Fibroblast of skin of left quadriceps (primary cell): Measurements from ENCODE around the gene CCDC142.

ENCODE experiments used
- DNase-seq, 2 experiments: peaks; one replicate each; pipeline ENCODE4 v3.0.0-alpha.2; 2013; ENCODE audit warnings: low read depth in 2 of 2

CCDC142 gene

DNA sequence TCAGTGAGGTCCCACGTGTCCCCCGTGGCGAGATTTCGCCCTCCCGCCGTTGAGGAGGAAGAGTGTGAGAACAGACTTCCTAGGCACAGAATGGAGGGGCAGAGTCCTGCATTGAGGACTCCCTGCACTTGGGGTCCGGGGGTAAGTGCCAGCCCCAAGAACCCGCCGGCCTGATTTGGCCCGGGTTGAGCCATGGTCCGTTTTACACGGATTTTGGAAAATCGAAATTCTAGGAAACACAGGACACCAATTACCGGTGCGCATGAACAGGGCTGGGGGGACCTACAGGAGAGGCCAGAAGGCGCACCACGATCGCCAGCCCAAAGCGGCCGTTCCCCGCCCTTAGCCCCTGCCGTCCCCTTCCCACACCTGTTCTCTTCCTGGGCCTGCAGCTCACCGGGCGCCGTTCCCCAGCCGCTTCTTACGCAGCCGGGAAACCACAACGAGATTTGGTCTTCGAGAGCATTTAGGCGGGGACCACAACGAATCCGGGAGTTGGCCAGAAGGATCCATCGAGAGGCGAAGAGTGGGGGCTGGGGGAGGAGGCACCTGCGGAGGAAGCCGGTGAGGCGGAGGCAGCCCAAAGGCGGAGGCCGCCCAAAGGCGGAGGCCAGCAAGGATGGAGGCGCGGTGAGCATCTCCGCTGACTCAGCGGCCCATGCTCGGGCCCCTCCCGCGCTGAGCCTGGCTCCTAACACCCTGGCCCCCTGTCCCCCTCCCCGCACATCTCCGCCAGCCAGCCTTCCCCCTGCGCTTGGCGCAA is 31.0 kb upstream of the CCDC142 start:
- DNase-seq, result no peak

DNA sequence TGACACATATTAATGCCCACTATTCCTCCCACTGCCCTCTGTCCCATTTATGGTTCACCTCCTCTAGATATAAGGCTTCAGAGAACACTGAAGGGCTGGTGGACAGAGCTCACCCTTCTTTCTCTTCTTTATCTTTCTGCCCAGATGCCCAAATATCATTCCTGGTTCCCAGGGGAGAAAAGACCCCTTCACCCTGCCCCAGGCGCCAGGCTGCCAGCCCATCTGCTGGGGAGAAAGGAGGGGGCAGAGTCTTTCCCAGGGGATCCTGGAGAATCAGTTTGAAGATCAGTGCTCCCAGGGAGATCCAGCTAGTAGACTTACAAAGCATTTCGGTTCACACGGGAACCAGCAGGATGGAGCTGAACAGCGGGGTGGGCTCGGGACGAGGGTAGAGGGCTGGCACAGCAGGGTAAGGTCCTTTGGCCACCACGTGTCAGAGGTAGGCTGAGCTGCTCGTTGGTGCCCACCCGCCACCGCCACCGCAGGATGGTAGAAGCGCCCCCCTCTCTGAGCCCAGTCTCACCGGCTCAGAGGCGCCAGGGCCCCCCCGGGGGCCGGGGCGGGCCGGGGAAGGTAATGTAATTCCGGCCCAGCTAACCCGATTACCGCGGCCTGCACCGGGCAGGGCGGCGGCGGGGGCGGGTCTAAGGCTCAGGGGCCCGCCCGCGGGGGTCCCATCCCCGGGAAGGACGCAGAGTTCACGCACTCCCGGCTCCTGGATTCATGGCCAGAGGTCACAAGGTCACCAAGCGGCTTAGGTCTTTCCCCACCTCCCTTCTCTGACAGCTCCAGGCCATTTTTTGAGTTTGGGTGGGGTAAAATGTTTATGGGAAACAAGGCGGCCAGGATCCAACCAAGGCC is 30.2 kb upstream of the CCDC142 start:
- DNase-seq, result no peak

DNA sequence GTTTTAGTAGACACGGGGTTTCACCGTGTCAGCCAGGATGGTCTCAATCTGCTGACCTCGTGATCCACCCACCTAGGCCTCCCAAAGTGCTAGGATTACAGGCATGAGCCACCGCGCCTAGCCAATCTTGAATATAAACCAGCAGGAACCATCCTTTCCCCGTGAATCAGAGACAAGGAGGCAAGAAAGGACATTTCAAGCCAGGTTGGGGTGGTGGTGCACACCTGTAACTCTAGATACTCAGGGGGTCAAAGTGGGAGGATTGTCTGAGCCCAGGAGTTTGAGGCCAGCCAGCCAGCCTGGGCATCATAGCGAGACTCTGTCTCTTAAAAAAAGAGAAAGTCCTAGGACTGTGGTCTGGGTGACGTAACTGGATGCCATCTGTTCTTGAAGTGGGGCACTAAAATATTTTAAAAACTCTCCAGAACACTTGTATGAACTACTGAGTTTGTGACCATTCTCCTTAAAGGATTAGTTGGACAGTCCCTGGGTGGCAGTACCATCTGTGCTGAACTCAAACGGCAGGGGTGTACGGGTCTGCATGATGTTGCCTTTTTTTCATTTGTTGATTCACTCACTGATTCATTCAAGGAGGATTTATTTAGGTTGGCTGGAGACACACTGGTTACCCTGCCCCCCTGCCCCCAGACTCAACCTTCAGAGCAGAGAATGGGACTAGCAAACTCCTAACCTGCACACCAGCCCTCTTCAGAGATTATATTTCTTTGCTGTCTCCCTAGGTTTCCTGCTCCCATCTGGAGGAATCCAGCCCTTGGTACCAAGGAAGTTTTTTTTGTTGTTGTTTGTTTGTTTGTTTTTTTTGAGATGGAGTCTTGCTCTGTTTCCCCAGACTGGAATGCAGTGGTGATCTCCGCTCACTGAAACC is 28.5 kb upstream of the CCDC142 start:
- DNase-seq, result no peak

DNA sequence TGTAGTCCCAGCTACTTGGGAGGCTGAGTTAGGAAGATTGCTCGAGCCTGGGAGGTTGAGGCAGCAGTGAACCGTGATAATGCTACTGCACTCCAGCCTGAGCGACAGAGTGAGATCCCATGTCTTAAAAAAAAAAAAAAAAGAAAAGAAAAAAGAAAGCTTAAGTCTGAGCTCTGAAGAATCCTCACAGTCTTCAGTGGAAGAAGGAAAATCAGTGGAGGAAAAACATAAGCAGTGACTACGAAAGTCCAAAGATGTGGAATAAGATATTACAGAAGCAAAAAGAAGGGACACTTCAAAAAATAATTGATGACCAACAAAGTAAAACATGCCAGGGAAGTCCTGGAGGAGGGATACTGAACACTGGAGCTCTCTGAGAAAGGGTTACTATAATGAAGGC is 27.5 kb upstream of the CCDC142 start:
- no peak for DNase-seq

- DNase-seq, result peak; percentile 82
These were observed 25.2 kb upstream of the CCDC142 start for GRCh38 chr2:74507926-74508520.

- DNase-seq, result peak; percentile 96 to 97
These were observed 24.5 kb upstream of the CCDC142 start, which contains the start of gene PCGF1 for GRCh38 chr2:74507145-74507925. TSS of gene PCGF1 (minus strand) at chr2:74507695. CDS start at chr2:74507668, 27 bp downstream.

DNA sequence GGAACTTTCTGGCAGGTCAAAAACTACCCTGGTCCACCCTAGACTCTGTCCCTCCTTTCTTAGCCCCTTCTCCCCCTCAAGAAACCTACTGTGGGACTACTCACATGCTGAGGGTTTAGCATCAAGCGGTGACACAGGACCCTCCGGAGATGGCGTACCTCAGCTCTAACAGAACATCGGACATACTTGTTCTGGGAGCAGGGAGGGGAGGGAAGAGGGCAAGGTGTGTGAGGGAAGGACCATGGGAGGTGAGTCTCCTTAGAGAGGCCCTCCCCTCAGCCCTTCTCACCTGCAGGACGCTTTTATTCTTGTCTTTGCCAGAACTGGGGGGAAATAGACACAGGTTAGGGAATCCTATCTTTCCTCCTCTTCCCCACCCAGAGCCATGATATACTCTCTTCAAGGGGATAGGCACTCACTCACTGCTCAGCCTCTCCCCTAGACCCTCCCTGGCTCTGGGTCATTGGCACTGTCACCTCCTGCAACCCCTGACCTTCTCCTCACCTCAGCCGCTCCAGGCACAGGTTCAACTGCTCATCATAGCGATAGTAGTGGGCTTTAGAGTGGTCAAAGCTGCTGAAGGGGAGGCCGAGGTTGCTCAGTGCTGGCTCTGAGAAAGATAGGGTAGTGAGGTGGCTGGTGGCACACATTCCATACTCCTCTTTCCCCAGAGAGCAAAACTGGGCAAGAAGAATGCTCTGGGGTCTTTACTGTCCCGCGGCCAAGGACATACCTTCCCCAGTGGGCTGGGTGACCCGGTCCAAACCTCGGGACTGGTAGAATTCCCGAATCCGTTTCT is 22.8 kb upstream of the CCDC142 start:
- no peak for DNase-seq

- no peak for DNase-seq
These were observed 21.8 kb upstream of the CCDC142 start for GRCh38 chr2:74504591-74504990.

DNA sequence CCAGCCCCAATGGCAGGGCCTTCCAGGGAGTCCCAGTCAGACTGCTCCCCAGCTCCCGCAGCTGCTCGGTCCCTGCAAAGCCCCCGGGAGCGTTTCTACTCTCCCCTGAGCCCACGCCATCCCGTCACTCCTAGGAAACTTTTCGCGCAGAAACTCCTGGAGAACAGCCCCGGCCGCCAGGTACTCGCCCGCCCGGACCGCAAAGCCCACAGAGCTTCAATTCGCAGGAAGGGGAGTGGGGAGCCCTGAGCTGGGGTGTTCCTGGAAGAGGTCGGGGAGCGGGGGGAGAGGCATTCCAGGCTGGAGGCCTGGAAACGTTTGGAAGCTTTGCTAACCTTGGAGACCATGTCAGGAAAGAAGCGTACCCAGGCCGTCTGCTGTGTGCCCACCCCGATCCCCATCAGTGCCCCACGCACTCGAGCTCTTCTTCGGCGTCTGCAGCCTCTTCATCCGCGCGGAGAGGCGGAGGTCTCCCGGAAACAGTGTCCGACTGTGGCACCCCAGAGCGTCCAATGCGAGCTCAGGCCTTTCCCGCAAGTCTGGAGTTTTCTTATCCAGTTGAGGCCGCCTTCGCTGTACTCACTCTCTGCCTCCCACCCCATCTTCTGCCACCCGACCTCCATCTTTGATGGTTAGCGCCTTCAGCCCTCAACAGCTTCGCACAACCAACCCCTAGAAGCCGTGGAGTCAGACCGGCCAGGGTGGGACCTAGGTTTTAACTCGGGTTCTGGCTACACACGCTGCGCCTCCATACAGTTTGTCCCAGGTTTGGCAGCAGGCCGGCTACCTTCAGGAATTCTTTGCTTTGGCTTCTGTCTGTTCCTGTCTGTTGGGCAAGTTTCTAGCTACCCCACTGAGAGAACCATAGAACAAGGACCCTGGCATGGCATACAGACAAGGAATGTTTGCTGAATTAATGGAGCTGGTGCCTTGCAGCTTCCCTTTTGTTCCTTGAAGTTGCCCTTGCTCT is 21.0 kb upstream of the CCDC142 start:
- DNase-seq, result no peak

DNA sequence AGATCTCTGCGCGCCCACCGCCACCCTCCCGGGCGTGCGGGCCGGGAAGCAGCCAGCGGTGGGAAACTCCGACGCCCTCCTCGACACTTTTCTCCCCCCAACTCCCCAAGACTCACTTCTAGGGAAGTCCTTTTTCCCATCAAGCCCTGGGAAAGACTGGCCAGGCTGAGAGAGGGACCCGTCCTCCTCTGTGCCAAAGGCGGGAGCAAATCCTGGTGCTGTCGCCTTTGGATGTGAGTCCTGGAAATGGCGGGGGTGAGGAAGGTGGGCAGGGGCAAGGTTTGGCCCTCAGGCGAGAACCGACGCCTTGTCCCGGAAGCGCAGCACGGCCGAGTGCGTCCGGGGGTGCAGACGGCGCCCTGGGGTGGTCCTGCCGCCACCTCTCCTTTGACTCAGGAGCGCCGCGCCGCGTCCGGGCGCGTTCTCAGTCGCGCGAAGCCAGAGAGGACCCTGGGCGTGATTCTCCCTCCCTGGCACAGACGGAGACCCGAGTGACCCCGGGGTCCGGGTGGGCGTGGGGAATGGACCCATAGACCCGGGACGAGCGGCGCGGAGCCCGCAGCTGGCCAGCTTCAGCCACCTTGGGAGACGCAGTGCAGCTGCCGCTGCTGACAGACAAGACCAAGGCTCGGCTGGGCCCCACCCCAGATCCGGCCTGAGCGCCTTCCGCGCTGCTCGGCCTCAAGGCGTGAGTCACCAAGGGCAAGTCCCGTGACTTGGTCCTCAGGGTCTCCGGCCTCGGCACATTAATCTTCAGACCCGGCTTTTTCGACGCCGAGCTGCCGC is 20.1 kb upstream of the CCDC142 start:
- peak in 1 of 2 experiments; percentile 41 for DNase-seq

GRCh38 chr2:74502147-74502719 is 19.4 kb upstream of the CCDC142 start:
- no peak for DNase-seq

DNA sequence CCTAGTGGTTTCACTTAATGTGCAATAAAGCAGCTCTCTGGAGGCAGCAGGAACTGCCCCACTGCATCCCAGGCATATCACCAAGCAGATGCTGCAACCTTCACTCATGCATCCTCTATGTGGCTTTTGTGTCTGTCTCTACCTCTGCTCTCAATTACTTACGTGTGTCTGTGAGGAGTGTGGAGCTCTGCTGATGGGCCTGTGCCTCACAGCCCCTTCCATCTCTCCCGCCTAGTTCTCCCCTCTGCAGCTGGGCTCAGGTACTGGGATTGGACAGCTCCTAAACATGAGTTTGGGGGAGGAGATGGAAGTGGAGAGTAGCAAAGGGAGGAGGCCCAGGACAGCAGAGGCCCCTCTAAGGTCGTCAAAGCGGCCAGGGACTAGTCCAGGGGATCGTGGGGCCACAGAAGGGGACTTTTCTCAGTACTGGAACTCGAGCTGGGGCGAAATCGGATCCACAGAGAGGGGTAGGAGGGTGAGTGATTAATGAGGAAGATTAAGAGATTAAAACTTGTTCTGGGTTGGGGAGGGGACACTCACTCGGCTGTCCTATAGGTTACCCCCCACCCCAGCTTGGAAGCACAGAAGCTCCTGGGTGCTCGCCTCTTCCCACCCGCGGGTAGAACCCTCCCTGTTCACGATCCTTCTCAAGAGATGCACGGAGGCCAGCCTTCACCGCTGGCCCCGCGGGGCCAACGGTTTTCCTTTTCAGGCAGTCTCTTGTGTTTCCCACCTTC is 18.7 kb upstream of the CCDC142 start:
- no peak for DNase-seq

DNA sequence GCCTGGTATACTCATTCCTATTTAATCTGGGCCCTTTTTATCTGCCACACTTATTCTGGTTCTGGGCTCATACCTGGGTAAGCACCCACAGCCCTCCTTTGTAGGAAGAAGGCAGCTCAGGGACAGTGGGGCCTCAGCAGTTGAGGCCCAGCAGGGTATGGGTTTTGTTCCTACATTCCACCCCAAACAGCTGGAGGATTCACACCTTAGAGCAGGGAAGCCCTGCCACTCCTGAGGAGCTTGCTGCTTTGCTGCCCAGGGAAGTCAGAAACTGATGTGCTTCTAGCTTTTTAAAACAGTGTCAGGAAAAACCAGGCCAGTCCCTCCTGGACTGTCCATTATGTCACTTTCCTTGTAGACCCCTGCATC is 17.8 kb upstream of the CCDC142 start:
- DNase-seq, result no peak

DNA sequence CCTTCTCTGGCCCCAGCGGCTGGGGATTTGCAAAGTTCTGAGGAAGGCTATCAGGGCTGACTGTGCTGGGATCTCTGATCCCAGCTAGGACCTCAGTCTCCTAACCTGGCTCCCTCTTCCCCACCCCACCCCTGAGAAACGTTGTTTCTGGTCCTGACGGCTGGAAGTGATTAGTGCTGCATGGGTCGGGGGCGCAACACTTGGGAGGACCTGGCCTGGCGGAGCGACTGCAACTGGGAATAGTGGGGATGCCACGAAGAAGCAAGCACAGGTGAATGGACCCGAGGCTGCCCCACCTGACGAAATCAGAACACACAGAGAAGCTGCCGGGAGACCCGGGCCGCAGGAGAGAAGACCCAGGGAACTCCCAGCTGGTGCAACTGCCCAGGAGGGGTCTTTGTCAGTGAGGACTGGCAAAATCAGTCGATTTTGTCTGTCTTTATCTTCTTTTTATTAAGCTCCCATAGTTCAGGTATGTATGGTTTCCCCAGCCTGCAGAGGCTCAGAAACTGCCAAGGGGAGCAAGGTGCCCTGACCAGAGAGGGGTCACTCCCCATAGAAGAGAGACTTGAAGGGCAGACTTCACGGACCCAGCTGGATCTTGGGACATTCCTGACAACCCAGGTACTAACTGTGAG is 17.3 kb upstream of the CCDC142 start:
- no peak for DNase-seq

DNA sequence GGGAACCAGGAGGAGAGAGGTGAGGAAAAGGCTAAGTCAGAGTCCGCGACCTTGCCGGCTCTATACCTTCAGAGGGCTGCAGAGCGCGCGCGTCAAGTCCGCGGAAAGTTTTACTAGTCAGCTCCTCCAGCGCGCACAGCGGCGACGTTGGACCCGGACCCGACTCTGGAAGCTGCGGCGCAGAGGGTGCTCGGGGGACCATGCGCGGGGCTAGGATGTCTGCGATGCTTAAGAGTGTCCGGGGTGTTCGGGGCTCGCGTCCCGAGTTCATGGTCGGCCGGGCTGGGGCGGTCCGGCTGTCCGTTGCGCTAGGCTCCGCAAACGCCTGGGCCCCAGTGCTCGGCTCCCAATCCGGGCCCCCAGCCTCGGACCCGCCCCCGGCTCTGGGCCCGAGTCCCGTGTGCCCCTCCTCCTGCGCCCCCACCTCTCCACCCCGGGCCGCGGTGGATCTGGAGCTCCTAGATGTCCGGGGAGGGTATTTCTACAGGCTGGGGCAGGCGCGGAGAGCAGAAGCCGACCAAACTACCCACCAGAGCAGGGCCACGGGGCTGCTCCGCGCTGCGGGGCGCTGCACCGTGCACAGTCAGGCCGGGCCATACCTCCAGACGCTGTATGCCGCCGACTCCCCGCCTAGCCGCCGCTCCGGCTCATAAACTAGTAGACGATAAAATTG is 16.6 kb upstream of the CCDC142 start, which contains the start of gene LBX2:
TSS of gene LBX2 (minus strand) at position 337 of the 673 bp plus-strand sequence. CDS start at position 271, 66 bp downstream.
- DNase-seq, result no peak
